ENCODE data around the gene EIF6.

DNA sequence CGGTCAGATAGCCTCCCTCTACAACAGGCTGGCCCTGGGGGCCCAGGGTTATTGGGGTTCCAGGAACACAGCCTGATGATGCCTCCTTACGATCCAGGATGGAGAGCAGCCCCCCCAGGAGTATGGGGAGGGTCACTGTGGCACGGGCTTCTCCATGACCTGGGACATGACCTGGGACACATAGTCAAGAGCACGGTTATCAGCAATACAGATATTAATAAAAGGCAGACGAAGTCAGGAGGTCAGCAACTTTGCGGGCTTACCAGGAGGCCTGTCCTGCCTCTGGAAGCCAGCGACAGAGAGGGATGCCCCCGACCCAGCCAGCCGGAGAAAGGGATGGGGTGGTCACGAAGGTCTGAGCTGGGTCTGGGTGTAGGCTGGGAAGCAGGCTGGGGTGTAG is 7.4 kb downstream of the EIF6 start:
- TF ChIP-seq EZH2 (IDR thresholded peaks at IDR 0.05; ENCODE audit: insufficient read depth, poor library complexity, severe bottlenecking) (no peak), EZH2phosphoT487 (IDR thresholded peaks at IDR 0.05; ENCODE audit: insufficient read depth, low read depth) (no peak)
